ENCODE results near the gene CSNK1G2.

The CSNK1G2 gene

DNA sequence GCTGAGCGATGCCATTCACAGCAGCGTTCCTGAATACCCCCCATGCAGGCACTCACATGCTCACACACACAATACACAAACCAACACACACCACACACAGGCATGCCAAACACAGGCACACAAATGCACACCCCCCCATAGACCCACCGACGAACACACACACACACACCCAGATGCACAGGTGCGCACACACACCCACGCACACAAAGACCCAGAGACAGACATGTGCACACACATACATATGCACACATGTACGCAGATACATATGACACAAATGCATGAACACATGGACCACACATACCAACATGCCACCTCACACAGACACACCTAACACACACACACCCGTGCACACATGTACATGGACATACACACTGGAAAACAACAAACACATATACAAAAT lies 7.0 kb upstream of the CSNK1G2 start:
- no peak overlapping the region for H3K4me3 ChIP-seq (ENCODE audit: low read depth, low read length)
- DNase-seq (ENCODE audit: low read depth) = no peak
- TF ChIP-seq MYC (IDR thresholded peaks at IDR 0.05; ENCODE audit: low read depth, low read length) = no peak
- TF ChIP-seq POLR2A (IDR thresholded peaks at IDR 0.05; ENCODE audit: extremely low read depth, insufficient read length) = no peak
- TF ChIP-seq, protein P1, sequence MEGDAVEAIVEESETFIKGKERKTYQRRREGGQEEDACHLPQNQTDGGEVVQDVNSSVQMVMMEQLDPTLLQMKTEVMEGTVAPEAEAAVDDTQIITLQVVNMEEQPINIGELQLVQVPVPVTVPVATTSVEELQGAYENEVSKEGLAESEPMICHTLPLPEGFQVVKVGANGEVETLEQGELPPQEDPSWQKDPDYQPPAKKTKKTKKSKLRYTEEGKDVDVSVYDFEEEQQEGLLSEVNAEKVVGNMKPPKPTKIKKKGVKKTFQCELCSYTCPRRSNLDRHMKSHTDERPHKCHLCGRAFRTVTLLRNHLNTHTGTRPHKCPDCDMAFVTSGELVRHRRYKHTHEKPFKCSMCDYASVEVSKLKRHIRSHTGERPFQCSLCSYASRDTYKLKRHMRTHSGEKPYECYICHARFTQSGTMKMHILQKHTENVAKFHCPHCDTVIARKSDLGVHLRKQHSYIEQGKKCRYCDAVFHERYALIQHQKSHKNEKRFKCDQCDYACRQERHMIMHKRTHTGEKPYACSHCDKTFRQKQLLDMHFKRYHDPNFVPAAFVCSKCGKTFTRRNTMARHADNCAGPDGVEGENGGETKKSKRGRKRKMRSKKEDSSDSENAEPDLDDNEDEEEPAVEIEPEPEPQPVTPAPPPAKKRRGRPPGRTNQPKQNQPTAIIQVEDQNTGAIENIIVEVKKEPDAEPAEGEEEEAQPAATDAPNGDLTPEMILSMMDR (IDR thresholded peaks at IDR 0.05; ENCODE audit: low read depth, low read length) = no peak
- TF ChIP-seq, protein P2, sequence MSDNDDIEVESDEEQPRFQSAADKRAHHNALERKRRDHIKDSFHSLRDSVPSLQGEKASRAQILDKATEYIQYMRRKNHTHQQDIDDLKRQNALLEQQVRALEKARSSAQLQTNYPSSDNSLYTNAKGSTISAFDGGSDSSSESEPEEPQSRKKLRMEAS (IDR thresholded peaks at IDR 0.05; ENCODE audit: low read depth, low read length) = no peak

DNA sequence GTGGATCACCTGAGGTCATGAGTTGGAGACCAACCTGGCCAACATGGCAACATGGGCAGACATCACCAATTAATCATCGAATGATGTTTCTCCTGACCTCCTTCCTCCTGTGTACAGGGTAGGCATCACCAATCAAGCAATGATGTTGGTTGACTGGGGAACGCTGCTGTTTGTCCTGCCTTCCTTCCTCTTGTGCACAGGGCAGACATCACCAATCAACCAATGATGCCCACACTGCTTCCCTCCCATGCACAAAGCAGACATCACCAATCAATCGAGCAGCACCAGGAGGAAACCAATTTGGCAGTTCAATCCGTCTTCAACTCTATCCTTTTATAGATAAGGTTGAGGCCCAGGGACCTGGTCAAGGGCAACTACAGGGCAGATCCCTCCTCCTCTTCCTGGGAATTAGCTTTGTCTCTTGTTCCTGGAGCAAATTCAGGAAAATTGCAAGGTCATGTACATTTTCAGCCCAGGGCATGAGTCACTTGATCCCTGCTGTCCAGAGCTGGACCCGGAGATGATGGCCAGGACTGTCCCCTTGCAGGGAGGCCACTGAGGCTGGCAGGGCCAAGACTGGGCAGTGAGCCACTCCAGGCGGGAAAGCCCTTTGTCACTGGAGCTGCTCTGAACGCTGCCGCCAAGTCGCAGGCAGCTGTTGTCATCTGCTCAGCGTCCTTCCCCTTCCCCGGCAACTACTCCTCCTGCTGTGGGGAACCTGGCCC lies 5.3 kb upstream of the CSNK1G2 start:
- peak; percentile 58 for DNase-seq (ENCODE audit: low read depth)
- TF ChIP-seq, protein P2 (IDR thresholded peaks at IDR 0.05; ENCODE audit: low read depth, low read length) = no peak
- TF ChIP-seq MYC (IDR thresholded peaks at IDR 0.05; ENCODE audit: low read depth, low read length) = no peak
- TF ChIP-seq POLR2A (IDR thresholded peaks at IDR 0.05; ENCODE audit: extremely low read depth, insufficient read length) = no peak
- TF ChIP-seq, protein P1 (IDR thresholded peaks at IDR 0.05; ENCODE audit: low read depth, low read length) = no peak

DNA sequence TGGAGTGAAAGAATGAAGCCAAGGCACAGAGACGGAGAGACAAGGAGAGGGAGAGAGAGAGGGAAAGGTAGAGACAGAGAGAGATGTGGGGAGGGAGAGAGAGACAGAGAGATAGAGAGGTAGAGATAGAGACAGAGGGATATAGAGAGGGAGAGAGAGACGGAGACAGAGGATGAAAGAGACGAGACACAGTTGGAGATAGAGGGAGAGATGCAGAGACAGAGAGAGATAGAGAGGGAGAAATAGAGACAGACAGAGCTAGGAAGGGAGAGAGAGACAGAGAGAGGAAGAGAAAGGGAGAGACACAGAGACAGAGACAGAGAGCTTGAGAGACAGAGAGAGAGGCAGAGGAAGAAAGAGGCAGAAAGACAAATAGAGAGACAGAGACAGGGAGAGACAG lies 4.5 kb upstream of the CSNK1G2 start:
- DNase-seq (ENCODE audit: low read depth) = no peak
- no peak for TF ChIP-seq POLR2A (IDR thresholded peaks at IDR 0.05; ENCODE audit: extremely low read depth, insufficient read length)
- TF ChIP-seq, protein P1 (IDR thresholded peaks at IDR 0.05; ENCODE audit: low read depth, low read length) = no peak
- no peak for TF ChIP-seq MYC (IDR thresholded peaks at IDR 0.05; ENCODE audit: low read depth, low read length)
- TF ChIP-seq, protein P2 (IDR thresholded peaks at IDR 0.05; ENCODE audit: low read depth, low read length) = no peak
- H3K4me3 ChIP-seq (ENCODE audit: low read depth, low read length) = no peak overlapping the region

More for the DNA sequence above, 5.3 kb upstream of the CSNK1G2 start:
- H3K4me3 ChIP-seq (ENCODE audit: low read depth, low read length) = no peak overlapping the region

GRCh38 chr19:1936916-1937610 lies 3.9 kb upstream of the CSNK1G2 start:
- TF ChIP-seq MYC (IDR thresholded peaks at IDR 0.05; ENCODE audit: low read depth, low read length) (no peak), POLR2A (IDR thresholded peaks at IDR 0.05; ENCODE audit: extremely low read depth, insufficient read length) (no peak)
- TF ChIP-seq, protein P1 (IDR thresholded peaks at IDR 0.05; ENCODE audit: low read depth, low read length) = no peak
- TF ChIP-seq, protein P2 (IDR thresholded peaks at IDR 0.05; ENCODE audit: low read depth, low read length) = no peak
- no peak for DNase-seq (ENCODE audit: low read depth)

GRCh38 chr19:1938071-1938470 lies 2.9 kb upstream of the CSNK1G2 start:
- no peak for TF ChIP-seq POLR2A (IDR thresholded peaks at IDR 0.05; ENCODE audit: extremely low read depth, insufficient read length)
- no peak for TF ChIP-seq MYC (IDR thresholded peaks at IDR 0.05; ENCODE audit: low read depth, low read length)
- TF ChIP-seq, protein P2 (IDR thresholded peaks at IDR 0.05; ENCODE audit: low read depth, low read length) = no peak
- no peak for DNase-seq (ENCODE audit: low read depth)
- no peak overlapping the region for H3K4me3 ChIP-seq (ENCODE audit: low read depth, low read length)

More at GRCh38 chr19:1936916-1937610, 3.9 kb upstream of the CSNK1G2 start:
- no peak overlapping the region for H3K4me3 ChIP-seq (ENCODE audit: low read depth, low read length)
